HL-60 (cell line): ENCODE data around the gene LHX5.

Experiments used
- DNase-seq, 2 experiments: peaks; one replicate each; pipeline ENCODE4 v3.0.0-alpha.2; 2010 to 2020; ENCODE audit warnings: low read depth in 1 of 2, low spot score in 1 of 2
- H3K27ac ChIP-seq: fragments of 250-450 bp; sonication (Bioruptor Pico); replicated peaks from 2 replicates; pipeline ENCODE4 v1.5.1; 2020; ENCODE audit warnings: mild to moderate bottlenecking, moderate library complexity
- H3K27me3 ChIP-seq: fragments of 250-450 bp; sonication (Bioruptor Pico); 2 replicates; pipeline ENCODE4 v1.5.1; 2021; ENCODE audit warnings: mild to moderate bottlenecking, moderate library complexity; ENCODE audit not compliant: insufficient read depth, poor library complexity, severe bottlenecking
- H3K4me3 ChIP-seq: replicated peaks from 2 replicates; pipeline ENCODE4 v1.5.1; 2011; ENCODE audit warnings: mild to moderate bottlenecking, control low read depth, low read length; ENCODE audit not compliant: insufficient read depth
- CTCF ChIP-seq: IDR thresholded peaks from one replicate; pipeline ENCODE4 v1.5.1; 2011; ENCODE audit warnings: low read length, control low read depth, inconsistent platforms; ENCODE audit not compliant: insufficient read depth
- GABPA ChIP-seq: IDR thresholded peaks from 2 replicates; pipeline ENCODE4 v1.6.1; 2012; ENCODE audit warnings: low read depth
- POLR2AphosphoS5 ChIP-seq: IDR thresholded peaks from 2 replicates; pipeline ENCODE4 v1.6.1; 2012; ENCODE audit warnings: low read depth
- REST ChIP-seq: IDR thresholded peaks from 2 replicates; pipeline ENCODE4 v1.6.1; 2012; ENCODE audit warnings: low read depth; ENCODE audit not compliant: insufficient replicate concordance
- SPI1 ChIP-seq: IDR thresholded peaks from 2 replicates; pipeline ENCODE4 v1.6.1; 2012; ENCODE audit warnings: low read depth, mild to moderate bottlenecking, borderline replicate concordance
- long read RNA-seq: library from polyadenylated mRNA; unstranded; transcript quantifications from one replicate; pipeline ENCODE4 v2.0.0, GENCODE V29; 2020

Gene LHX5
- long read RNA-seq: 0 reads

GRCh38 chr12:113471619-113472171 is at the start of gene LHX5:
Gene LHX5, minus strand, starts transcription at chr12:113471871. Its CDS starts 373 bp downstream, at chr12:113471498.
- TF ChIP-seq REST: no peak
- TF ChIP-seq GABPA: no peak
- no peak for TF ChIP-seq POLR2AphosphoS5
- no peak for TF ChIP-seq SPI1
- TF ChIP-seq CTCF: no peak
- Histone ChIP-seq H3K4me3 (no peak within 1 kb of the TSS), H3K27me3 (peaks cover 96% of the 10 kb centered on the region), H3K27ac (no peak within 1 kb of the TSS)
- no peak for DNase-seq

- H3K27ac ChIP-seq: no peak overlapping the region
- TF ChIP-seq CTCF: no peak
- no peak for TF ChIP-seq SPI1
- no peak for TF ChIP-seq POLR2AphosphoS5
- no peak for TF ChIP-seq GABPA
- TF ChIP-seq REST: no peak
- peaks cover 35% of the 10 kb centered on the region for H3K27me3 ChIP-seq
- H3K4me3 ChIP-seq: no peak overlapping the region
- DNase-seq: no peak
Observed at GRCh38 chr12:113519464-113520307, 48.0 kb upstream of the LHX5 start.

- H3K27ac ChIP-seq: no peak overlapping the region
- peaks cover 28% of the 10 kb centered on the region for H3K27me3 ChIP-seq
- TF ChIP-seq POLR2AphosphoS5 (no peak), CTCF (no peak), SPI1 (no peak), REST (no peak), GABPA (no peak)
- H3K4me3 ChIP-seq: no peak overlapping the region
- DNase-seq: no peak
Observed at GRCh38 chr12:113515082-113515856, 43.6 kb upstream of the LHX5 start.
